Right atrium auricular region (tissue), 2 donors: ENCODE data around the gene MYO9B. TPM values are rescaled to one million over a fixed set of nuclear protein-coding genes. Genes with fewer than 3 reads are reported as not detected.
A peak's percentile ranks its signal among the peaks of the same experiment; 100 is the strongest.

Experiments used
- DNase-seq: peaks from one replicate; pipeline ENCODE4 v3.0.0-alpha.2; 2019; ENCODE audit warnings: low spot score
- H3K27ac ChIP-seq, 2 donors: fragments of 200-600 bp; sonication (generic); 1 replicate in 1 of 2; 2 replicates in 1 of 2; pipeline ENCODE4 v1.5.1; 2016 to 2019
- H3K27me3 ChIP-seq, 2 donors: fragments of 200-600 bp; sonication (generic); one replicate each; pipeline versions ENCODE4 v1.5.1 to v1.6.0; 2017 to 2019
- H3K36me3 ChIP-seq: fragments of 200-600 bp; sonication (generic); one replicate; pipeline ENCODE4 v1.5.1; 2016
- H3K4me1 ChIP-seq, 2 donors: fragments of 200-600 bp; sonication (generic); one replicate each; pipeline versions ENCODE4 v1.5.1 to v1.6.0; 2017 to 2019
- H3K4me3 ChIP-seq, 2 donors: fragments of 200-600 bp; sonication (generic); 1 replicate in 1 of 2; 2 replicates in 1 of 2; pipeline ENCODE4 v1.5.1; 2017 to 2019; ENCODE audit warnings: mild to moderate bottlenecking in 1 of 2, moderate library complexity in 1 of 2
- H3K9me3 ChIP-seq, 2 donors: fragments of 200-600 bp; sonication (generic); one replicate each; pipeline ENCODE4 v1.5.1; 2019
- total RNA-seq, 2 donors: library from RNA; depleted of rRNA; stranded (reverse); fragments of >200 nt; gene quantifications; one replicate each; pipeline ENCODE4 v1.1.0, GENCODE V29; 2016
- TF ChIP-seq, protein P1 (sequence below), 2 donors: fragments of 200-600 bp; sonication (generic); IDR thresholded peaks; one replicate each; pipeline ENCODE4 v1.5.1; 2019; ENCODE audit warnings: antibody characterized with exemption in 2 of 2

Gene MYO9B
- total RNA-seq, 2 donors from 2014 or later: 25.4 to 40.8 TPM

DNA sequence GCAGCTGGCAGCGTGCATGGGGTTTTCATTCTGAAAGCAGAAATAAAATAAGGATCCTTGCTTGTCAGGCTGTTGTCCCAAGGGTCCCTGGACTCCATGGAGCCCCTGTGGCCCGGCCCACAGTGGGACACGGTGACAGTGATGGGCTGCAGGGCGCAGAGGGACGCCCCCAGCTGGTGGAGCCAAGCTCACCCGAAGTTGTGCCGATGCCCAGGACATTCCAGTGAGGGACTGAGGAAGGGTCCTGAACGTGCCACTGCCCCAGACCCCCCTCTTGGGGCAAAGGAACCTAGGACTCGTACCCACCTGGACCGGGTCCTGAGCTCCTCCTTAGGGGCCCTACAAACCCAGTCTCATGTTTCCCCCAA, 35.0 kb downstream of the MYO9B start:
- Histone ChIP-seq H3K27ac (peak overlapping the region in 1 of 2 donors; percentile 35), H3K9me3 (no peaks in the 10 kb centered on the region), H3K36me3 (peaks cover 16% of the 10 kb centered on the region), H3K4me3 (no peak overlapping the region), H3K4me1 (peaks cover 0 to 59% of the 10 kb centered on the region in 2 donors), H3K27me3 (no peaks in the 10 kb centered on the region)
- TF ChIP-seq, protein P1, sequence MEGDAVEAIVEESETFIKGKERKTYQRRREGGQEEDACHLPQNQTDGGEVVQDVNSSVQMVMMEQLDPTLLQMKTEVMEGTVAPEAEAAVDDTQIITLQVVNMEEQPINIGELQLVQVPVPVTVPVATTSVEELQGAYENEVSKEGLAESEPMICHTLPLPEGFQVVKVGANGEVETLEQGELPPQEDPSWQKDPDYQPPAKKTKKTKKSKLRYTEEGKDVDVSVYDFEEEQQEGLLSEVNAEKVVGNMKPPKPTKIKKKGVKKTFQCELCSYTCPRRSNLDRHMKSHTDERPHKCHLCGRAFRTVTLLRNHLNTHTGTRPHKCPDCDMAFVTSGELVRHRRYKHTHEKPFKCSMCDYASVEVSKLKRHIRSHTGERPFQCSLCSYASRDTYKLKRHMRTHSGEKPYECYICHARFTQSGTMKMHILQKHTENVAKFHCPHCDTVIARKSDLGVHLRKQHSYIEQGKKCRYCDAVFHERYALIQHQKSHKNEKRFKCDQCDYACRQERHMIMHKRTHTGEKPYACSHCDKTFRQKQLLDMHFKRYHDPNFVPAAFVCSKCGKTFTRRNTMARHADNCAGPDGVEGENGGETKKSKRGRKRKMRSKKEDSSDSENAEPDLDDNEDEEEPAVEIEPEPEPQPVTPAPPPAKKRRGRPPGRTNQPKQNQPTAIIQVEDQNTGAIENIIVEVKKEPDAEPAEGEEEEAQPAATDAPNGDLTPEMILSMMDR (IDR thresholded peaks at IDR 0.05): no peak
- DNase-seq: no peak

DNA sequence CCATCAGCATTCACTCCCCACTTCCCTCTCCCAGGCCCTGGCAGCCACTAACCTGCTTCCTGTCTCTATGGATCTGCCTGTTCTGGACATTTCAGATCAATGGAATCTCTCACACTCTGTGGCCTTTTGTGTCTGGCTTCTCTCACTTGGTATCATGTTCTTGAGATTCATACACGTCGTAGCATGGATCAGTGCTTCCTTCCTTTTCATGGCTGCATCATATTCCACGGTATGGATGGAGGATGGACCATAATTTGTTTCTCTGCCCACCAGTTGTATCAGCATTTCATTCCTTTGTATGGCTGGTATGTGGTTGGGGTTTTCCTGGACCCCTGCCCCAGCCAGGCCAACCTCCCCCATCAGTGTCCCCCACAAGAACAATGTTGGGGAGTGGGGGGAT, 36.2 kb downstream of the MYO9B start:
- Histone ChIP-seq H3K4me1 (peaks cover 0 to 64% of the 10 kb centered on the region in 2 donors), H3K9me3 (no peaks in the 10 kb centered on the region), H3K36me3 (peaks cover 16% of the 10 kb centered on the region), H3K4me3 (no peak overlapping the region), H3K27me3 (no peaks in the 10 kb centered on the region), H3K27ac (no peak overlapping the region)
- TF ChIP-seq, protein P1 (IDR thresholded peaks at IDR 0.05): no peak
- DNase-seq: no peak

DNA sequence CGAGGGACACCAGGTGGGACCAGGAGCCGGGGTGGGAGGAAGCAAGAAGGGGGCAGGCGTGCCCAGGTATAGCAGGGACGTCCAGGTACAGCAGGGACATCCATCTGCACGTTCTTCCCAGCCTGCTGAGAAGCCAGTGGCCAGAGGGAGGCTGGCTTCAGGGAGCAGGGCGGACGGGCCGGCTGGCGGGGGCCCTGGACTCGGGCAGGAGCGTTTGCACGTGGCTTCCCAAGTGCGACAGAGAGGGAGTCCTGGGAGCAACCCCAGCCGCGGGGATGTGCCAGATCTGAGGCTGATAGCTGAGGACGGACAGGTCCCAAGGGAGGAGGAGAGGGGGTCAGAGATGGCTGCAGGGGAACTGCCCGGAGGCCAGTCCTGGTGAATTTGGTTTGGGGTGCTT, 36.7 kb downstream of the MYO9B start:
- peaks cover 0 to 65% of the 10 kb centered on the region in 2 donors for H3K4me1 ChIP-seq
- no peak overlapping the region for H3K4me3 ChIP-seq
- no peak for DNase-seq

DNA sequence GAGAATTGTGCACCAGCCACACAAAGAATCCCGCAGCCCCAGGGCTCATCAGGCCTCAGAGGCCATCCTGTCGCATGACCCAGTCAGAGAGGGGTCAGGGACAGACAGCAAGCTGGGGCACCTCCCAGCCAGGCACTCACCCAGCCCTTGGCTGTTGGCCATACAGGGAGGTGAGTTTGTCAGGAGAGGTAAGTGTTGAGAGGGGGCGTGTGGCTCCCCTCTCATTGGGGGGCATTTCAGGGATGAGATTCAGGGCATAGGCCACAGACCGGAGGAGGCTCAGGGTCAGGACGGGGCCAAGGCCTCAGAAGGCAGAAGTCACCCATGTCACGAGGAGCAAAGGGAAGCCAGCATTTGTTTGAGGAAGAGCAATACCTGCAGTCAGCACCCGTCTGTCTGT, 37.1 kb downstream of the MYO9B start:
- H3K4me3 ChIP-seq: no peak overlapping the region
- TF ChIP-seq, protein P1 (IDR thresholded peaks at IDR 0.05): no peak
- no peaks in the 10 kb centered on the region for H3K27me3 ChIP-seq
- H3K36me3 ChIP-seq: peaks cover 16% of the 10 kb centered on the region
- H3K9me3 ChIP-seq: no peaks in the 10 kb centered on the region
- peak overlapping the region in 1 of 2 donors; percentile 0 for H3K27ac ChIP-seq
- no peak for DNase-seq
- peaks cover 0 to 65% of the 10 kb centered on the region in 2 donors for H3K4me1 ChIP-seq

More for the DNA sequence above, 36.7 kb downstream of the MYO9B start:
- Histone ChIP-seq H3K27ac (peak overlapping the region in 1 of 2 donors; percentile 0), H3K9me3 (no peaks in the 10 kb centered on the region), H3K36me3 (peaks cover 16% of the 10 kb centered on the region), H3K27me3 (no peaks in the 10 kb centered on the region)
- TF ChIP-seq, protein P1 (IDR thresholded peaks at IDR 0.05): no peak

DNA sequence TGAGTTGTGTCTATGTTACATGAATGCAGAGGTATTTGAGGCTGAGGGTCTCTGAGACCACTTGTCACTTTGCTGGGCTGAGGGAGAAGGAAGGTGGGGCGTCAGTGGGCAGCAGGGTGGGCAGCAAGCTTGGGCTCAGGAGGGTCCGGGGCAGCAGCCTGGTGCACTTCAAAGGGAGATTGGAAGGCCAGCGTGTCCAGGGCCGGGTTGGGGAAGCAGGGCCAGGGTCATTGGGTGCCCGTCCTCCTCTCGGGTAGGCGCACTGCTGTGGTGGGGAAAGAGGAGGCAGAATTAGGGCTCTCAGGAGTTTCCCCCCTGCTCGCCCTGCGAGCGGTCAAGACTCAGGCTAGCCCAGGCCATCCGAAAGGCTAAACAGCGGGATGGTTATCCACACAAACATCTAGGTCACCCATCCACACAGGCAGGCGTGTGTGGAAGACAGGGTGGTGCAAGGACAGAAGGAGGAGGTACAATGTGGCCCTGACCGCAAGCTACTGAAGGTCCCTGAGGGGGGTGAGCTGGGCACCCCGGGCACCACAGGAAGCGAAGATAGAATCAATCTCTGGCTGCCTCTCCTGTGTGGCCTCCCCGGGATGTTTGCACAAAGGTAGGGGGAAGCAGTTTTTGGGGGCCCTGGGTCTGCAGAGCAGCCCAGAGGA, 37.7 kb downstream of the MYO9B start:
- no peak overlapping the region for H3K4me3 ChIP-seq
- TF ChIP-seq, protein P1 (IDR thresholded peaks at IDR 0.05): no peak
- no peaks in the 10 kb centered on the region for H3K9me3 ChIP-seq
- H3K4me1 ChIP-seq: peaks cover 0 to 62% of the 10 kb centered on the region in 2 donors
- no peaks in the 10 kb centered on the region for H3K27me3 ChIP-seq
- H3K27ac ChIP-seq: no peak overlapping the region
- no peak for DNase-seq
- peaks cover 16% of the 10 kb centered on the region for H3K36me3 ChIP-seq

DNA sequence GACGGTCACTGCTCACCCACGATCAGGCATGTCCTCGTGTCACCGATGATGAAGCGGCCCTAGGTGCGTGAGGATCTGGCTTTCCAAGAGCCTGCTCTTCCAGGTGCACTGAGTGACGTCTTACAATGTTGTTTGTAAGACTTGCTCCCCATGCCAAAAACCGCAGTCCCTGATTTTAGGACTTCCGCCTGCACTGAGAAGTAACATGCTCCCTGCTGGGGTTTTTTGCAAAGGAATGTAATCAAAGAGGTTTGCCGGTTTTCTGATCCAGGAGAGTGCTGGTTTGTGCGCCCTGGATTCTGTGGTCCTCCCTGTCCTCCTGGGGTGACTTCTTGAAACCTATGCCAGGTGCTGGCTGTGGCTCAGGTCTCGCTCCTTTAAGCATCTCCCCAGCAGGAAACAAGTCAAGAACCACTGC, 38.8 kb downstream of the MYO9B start:
- H3K27ac ChIP-seq: no peak overlapping the region

More for the DNA sequence above, 38.8 kb downstream of the MYO9B start:
- H3K27me3 ChIP-seq: no peaks in the 10 kb centered on the region
- DNase-seq: no peak
- H3K4me3 ChIP-seq: no peak overlapping the region
- TF ChIP-seq, protein P1 (IDR thresholded peaks at IDR 0.05): no peak
- H3K9me3 ChIP-seq: no peaks in the 10 kb centered on the region
- H3K36me3 ChIP-seq: peaks cover 16% of the 10 kb centered on the region
- peaks cover 0 to 50% of the 10 kb centered on the region in 2 donors for H3K4me1 ChIP-seq
